GM18505 (cell line): ENCODE data around the gene ADAMTS17.

Experiments used
- ATAC-seq: cut with Tn5 transposase; IDR thresholded peaks from one replicate; pipeline ENCODE4 v1.9.1; 2021; ENCODE audit not compliant: unreplicated experiment
- POLR2A ChIP-seq: IDR thresholded peaks from 4 replicates; pipeline ENCODE4 v1.6.1; 2011; ENCODE audit warnings: borderline replicate concordance; ENCODE audit not compliant: insufficient read depth, insufficient read length; ENCODE audit errors: extremely low read depth

ADAMTS17 gene

DNA sequence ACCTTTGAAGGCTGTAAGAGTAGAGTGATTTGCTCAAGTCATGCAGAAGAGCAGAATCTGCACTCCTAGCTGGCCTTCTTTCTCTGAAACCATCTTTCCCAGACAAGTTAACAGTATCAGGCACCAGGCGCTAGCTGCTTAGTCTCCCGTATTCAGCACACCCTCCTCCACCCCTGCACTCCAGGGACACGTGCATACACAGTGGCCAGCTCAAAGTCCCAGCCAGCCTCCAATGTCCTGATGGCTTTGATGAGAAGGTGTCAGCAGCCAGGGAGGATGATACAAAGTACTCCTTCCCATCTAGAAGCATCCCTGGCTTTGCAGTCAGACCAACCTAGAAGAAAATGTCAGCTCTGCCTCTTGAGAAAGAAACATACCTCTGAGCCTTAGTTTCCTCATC lies 177.8 kb downstream of the ADAMTS17 start:
- no peak for TF ChIP-seq POLR2A
- no peak for ATAC-seq

DNA sequence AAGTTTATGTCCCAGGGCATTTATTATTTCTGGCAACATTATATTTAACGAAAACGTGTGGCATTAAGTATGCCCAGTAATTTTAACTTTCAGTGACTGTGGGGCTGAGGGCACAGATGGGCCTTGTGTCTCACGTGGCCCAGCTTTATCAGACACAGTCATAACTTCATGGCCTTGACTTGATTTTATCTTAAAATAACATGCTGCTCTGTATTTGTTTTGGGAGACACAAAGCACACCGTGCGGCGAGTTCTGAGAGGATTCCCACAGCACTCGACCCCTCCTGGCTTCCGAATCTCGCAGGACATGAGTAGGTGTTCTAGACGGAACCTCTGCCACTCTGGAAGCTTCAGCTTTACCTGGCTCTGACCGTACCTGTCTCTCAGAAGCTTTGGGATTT lies 180.8 kb downstream of the ADAMTS17 start:
- TF ChIP-seq POLR2A = no peak
- ATAC-seq = no peak

DNA sequence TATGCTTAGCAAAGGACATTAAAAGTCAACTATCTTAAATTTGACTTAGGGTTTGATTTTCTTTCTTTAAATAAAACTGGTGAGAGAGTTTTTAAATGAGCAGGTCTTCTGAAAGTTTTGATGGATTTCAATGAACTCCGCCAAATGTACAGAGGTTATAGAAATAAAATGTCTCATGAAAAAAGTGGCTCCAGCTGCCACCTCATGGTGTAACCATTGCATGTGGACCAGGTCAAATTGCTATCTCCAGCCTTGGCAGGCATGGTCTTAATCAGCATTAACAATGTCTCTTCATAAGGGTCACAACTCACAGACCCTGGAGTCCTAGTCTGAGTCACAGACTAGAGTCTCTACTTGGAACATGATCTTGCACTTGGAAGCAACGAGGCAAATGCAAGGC lies 182.3 kb downstream of the ADAMTS17 start:
- no peak for TF ChIP-seq POLR2A
- ATAC-seq = no peak

DNA sequence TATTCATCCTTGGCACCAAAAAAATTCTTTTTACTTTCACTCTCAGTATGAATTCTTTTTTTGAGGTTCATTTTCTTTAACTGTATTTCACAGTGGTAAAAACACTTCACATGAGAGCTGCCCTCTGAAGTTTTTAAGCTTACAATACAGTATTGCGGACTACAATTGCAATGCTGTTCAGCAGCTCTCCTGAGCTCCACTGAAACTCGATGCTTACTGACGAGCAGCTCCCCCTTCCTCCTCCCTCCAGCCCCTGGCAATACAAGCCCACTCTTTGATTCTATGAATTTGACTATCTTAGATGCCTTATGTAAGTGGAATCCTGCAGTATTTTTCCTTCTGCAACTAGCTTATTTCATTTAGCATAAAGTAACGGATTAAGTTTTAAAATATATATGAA lies 183.4 kb downstream of the ADAMTS17 start:
- no peak for ATAC-seq
- TF ChIP-seq POLR2A = no peak

DNA sequence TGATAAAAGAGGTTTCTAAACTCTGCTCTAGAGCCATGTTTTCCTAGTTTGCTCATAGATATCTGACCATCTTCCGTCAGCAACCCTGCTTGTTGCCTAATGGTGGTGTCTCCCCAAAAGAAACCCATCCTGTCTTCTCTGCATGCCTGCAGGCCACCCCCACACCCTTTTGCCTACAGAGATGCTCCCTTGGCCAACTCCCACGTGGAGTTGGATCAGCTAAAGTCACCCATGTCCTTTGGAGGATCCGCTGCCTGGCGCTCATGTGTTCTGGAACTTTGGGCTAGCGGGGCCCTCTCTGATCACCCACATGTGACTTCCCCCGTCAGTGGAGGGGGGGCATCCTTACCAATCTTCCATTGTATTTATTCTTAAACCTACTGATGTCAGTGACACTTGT lies 185.6 kb downstream of the ADAMTS17 start:
- TF ChIP-seq POLR2A = no peak
- no peak for ATAC-seq

DNA sequence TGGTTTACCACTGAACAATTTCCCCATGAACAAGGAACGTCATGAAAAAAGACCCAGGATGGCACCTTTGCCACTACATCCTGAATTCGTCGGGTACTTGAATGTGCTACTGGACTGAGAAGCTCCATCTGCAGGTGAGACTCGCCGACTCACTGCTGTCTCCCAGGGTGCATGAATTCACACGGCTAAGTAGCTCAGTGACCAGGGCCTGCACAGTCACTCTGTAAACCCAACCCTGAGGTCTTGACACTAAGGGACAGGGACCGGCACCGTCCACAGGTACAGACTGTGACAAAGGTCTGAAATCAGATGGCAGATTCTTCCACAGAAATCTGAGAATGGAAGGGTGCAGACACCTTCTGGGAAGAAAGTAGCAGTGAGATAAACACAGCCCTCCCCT lies 187.4 kb downstream of the ADAMTS17 start:
- no peak for ATAC-seq
- TF ChIP-seq POLR2A = no peak

DNA sequence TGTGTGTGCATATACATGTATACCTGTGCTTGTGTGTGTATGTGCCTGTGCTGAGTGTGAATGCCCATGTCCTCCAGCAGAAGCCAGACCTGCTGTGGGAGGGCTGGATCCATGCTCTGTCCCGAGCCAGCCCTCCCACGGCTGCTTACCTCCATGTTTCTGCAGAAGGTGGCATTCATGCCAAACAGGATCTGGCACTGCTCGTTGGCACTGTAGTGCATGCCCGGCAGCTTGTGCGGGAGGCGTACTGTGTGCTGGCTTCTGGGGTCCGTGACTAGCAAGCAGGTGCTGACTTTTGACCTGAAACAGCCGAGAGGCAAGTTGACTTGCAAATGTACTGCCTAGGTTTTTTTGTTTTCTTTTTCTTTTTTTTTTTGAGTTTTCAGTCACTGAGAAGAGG lies 189.3 kb downstream of the ADAMTS17 start:
- TF ChIP-seq POLR2A = no peak
- no peak for ATAC-seq

DNA sequence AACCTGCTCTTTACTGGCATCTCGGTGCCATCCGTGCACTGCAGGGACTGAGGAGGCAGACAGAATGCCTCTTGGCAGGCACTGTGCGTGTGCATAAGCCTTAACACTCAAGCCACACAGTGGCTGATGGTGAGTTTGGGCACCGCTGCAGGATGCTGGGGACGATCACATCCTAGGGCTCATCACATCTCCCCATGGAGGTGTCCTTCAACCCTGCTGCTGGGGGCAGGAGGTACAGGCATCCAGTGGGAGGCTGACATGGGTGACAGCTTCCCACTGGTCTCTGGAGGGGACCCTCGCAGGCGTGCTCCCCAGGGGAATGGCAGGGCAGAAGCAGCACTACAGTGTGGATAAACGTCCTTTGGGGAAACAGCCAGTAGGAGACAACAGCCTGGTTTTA lies 190.9 kb downstream of the ADAMTS17 start:
- no peak for TF ChIP-seq POLR2A
- ATAC-seq = no peak

DNA sequence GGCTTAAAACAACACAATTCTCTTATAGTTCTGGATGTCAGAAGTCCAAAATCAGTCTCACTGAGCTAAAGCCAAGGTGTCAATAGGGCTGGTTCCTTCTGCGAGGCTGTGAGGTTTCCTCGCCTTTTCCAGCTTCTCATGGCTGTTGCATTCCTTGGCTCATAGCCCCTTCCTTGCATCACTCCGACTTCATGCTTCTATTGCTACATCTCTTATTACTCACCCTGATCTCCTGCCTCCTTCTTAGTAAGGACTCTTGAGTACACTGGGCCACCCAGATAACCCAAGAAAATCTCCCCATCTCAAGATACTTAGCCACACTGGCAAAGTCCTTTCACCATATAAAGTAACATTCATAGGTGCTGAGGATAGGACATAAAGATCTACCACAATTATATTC lies 193.9 kb downstream of the ADAMTS17 start:
- no peak for ATAC-seq
- TF ChIP-seq POLR2A = no peak

DNA sequence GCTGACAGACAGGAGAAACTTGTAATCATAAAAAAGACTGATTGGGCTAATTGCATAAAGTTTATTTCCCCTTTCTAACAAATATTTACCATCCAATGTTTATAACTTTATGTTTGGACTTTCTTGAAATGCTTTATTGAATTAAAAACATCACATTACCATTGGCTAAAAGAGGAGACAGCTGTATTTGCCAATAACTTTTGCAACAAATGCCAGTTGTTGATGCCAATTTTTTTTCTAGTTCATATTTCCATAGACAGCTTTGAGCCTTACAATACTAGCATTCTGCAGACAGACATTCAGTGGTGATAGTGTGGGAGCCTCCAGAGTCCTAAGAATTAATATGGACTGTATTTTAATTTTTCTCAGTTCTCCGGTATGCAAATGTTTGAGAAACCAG lies 198.4 kb downstream of the ADAMTS17 start:
- TF ChIP-seq POLR2A = no peak
- ATAC-seq = no peak

DNA sequence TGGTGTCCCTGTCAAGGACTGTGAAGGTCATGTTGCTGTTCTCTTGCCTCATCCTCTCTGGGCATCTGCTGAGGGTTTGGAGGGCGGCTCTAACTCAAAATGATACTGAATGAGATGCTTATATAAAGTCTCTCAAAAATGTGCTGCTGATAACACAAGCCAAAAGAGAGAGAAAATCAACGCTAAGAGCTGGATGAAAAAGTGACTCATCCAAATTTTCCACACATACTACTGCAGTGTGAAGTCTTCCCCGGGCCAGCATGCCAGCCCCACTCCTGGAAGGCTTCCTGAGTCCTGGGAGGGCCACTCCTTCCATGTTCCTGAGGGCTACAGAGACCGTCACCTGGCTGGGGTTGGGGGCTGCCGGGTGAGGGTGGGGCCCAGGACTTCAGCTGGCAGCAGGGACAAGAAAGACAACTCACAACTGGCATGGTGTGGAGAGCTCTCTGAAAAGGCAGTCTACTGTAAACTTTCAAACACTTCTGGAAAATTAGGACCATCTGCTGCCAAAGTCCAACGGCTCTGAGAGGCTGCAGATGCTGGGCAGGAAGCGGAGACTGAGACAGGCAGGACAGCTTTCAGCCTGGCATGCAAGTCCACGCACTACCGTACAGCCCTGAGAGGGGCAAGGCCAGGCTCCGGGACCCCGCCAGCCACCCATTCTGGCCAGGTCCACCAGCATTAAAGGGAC lies 200.3 kb downstream of the ADAMTS17 start:
- ATAC-seq = no peak
- TF ChIP-seq POLR2A = no peak

DNA sequence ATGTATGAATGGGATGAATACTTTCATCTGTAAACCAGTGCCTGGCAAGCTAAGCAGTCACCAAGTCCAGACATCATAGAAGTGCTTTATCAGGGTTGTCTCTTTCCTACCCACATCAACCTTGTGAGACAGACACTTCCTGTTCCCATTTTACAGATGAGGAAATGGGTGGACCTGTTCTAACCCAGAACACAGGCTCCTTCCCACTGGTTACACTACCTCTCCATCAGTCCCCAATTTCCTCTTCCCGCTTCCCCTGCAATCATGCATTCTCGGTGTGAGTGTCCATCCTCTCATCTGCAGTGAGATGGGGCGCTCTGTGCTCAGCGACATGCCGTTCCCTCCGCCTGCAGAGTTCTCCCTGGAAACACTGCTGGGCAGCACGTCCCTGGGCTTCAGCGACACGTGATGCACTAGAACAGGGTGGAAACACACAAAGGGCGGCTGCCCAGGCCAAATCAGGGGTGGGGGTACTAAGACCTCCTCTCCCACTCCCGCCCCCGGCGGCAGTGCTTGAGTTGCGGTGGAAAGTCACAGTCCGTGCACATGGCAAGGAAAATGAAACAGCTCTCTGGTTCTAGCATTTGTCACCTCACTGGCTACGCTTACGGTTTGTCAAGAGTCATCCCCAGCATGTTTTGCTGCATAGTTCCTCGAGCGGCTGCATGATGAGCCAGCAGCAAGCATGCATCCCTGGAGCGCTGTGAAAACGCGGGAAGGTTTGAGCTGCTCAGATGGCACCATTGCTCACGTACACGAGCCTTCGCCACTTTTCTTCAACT lies 201.1 kb downstream of the ADAMTS17 start:
- ATAC-seq = no peak
- TF ChIP-seq POLR2A = no peak

DNA sequence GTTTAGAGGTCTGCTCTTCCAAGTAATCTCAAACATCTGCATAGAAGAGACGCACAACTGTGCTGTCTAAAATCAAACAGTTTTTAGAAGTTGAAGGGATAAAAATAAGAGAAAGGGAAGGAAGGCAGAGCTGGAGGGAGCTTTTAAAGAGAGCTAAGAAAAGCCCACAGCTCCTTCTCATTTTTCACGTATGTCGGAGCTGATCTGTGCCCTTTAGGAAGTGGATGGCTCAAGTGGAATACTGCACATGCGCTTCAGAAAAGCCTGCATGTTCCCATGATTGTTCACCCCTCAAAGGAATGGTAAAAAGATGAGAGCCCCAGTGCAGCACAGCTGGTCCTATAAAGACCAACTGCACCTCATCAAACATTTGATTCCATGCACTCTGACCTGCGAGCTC lies 207.2 kb downstream of the ADAMTS17 start:
- TF ChIP-seq POLR2A = no peak

DNA sequence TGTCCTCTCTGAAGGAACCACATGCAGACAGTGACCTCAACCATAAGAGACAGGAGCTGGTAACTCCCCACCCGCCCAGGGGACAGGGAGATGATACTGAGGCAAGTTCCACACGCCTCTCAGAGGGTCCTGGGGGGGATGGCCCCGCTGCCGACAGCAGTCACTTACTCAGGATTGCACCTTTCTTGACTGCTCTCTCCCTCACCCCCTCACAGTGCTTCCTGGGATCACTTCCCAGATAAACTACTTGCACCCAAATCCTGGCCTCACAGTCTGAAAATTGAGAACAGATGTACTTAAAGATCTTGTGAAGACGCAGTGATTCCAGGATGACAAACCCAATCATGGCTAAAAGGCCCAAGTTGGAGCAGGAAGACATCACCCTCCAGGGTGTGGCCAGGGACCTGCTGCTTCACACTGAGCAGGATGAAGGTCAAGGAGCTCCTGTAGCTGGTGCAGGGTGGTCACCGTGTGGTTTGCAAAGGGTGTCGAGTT lies 207.6 kb downstream of the ADAMTS17 start:
- no peak for ATAC-seq
- no peak for TF ChIP-seq POLR2A

More for the DNA sequence above, 207.2 kb downstream of the ADAMTS17 start:
- no peak for ATAC-seq

DNA sequence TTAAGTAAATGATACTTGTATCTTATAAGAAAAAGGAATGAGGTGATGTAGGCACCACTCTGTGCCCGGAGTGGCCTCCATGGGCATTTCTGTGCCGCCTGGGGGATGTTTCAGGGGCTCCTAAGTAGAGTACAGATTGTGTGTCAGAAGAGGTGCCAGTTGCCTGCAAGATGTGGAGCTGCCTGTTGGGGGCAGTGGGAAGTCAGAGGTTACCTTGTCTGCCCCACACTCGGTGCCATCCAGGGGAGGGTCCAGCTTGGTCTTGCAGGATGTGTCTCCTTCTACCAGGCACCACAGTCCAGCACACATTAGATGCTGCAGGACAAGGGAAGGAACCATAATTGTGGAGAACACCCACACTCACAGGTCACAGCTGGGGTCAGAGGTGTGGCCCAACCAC lies 208.8 kb downstream of the ADAMTS17 start:
- no peak for ATAC-seq
- TF ChIP-seq POLR2A = no peak

DNA sequence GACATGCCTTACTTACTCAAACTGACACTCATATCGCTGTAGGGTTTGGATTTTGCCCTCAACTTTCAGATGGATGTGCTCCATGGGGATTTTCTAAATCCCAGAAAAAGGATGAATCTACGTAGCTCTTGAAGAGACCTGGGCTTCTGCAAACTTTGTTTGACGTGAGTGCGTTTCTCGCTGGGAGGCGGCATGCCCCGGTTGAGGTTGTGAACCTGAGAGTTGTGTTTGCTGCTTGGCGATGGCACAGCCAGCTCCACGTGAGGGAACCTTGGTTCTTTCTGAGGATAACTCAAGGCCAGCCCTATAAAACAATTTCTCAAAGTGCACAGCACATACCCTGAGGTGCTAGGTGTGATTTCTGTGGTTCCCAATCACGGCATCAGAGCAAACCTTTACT lies 209.5 kb downstream of the ADAMTS17 start:
- TF ChIP-seq POLR2A = no peak

More for the DNA sequence above, 209.5 kb downstream of the ADAMTS17 start:
- no peak for ATAC-seq
